ENCODE results near the gene INPP5E.

GRCh38 chr9:136466155-136466541 is 26.5 kb upstream of the INPP5E start:
- no peak for TF ChIP-seq POLR2A (IDR thresholded peaks at IDR 0.05; ENCODE audit: low read length)
- TF ChIP-seq GATA1 (IDR thresholded peaks at IDR 0.05; ENCODE audit: low read depth, low read length), result no peak

All from erythroblast (primary cell).